GM12878 (cell line): ENCODE measurements around the gene LMBRD1. TPM values are rescaled to one million over a fixed set of nuclear protein-coding genes. Genes with fewer than 3 reads are reported as not detected.
A peak's percentile ranks its signal among the peaks of the same experiment; 100 is the strongest.

Source experiments
- ATAC-seq: fragments of 200-7000 bp; cut with Tn5 transposase; 3 replicates; pipeline ENCODE4 v1.9.1; 2020; ENCODE audit warnings: mild to moderate bottlenecking, moderate library complexity
- BruUV-seq: library from RNA; stranded (reverse); fragments of 400-500 nt; replicated peaks from 2 replicates; lab custom pipeline; 2021; lab: Mats Ljungman, UMichigan
- CTCF ChIA-PET: fragments of 300-600 bp; sonication (Branson Sonifier 250); formaldehyde crosslinking; extraction: SDS; loops from one replicate; lab custom pipeline; 2021; ENCODE audit warnings: inconsistent platforms; lab: Yijun Ruan, JAX
- POLR2A ChIA-PET: fragments of 350-600 bp; formaldehyde crosslinking; extraction: SDS; loops from one replicate; lab custom pipeline; 2021; ENCODE audit warnings: inconsistent platforms; lab: Charles Lee
- RAD21 ChIA-PET: fragments of 300-600 bp; sonication (Branson Sonifier 250); formaldehyde crosslinking; loops from one replicate; lab custom pipeline; 2023; ENCODE audit warnings: antibody characterized with exemption; ENCODE audit not compliant: unreplicated experiment; lab: Charles Lee
- SMC1A ChIA-PET: fragments of 300-600 bp; sonication (Branson Sonifier 250); formaldehyde crosslinking; loops from one replicate; lab custom pipeline; 2023; ENCODE audit not compliant: unreplicated experiment, uncharacterized antibody; lab: Charles Lee
- DNase-seq: peaks from one replicate; pipeline ENCODE4 v3.0.0-alpha.2; 2011; ENCODE audit warnings: low read depth, low spot score
- FAIRE-seq: peaks from 3 replicates; lab custom pipeline; 2011; peaks lifted over from hg19 to GRCh38; lab: Jason Lieb, UNC
- H2AFZ ChIP-seq: 2 replicates; pipeline ENCODE4 v1.6.0; 2011; ENCODE audit warnings: low read depth, low read length, control low read depth; ENCODE audit not compliant: control insufficient read depth
- H3K27ac ChIP-seq: 2 replicates; pipeline ENCODE4 v1.5.1; 2011; ENCODE audit warnings: control low read depth; ENCODE audit not compliant: control insufficient read depth, insufficient read depth
- H3K27me3 ChIP-seq, 2 experiments: replicated peaks in 1 of 2; 2 replicates each; pipeline versions ENCODE4 v1.6.0 to v1.6.1; 2011; ENCODE audit warnings: low read length in 1 of 2; ENCODE audit not compliant: control insufficient read depth in 2 of 2, insufficient read depth in 2 of 2
- H3K36me3 ChIP-seq, 2 experiments: 2 replicates each; pipeline ENCODE4 v1.5.1; 2011; ENCODE audit warnings: low read length in 1 of 2; ENCODE audit not compliant: control insufficient read depth in 2 of 2, insufficient read depth in 2 of 2
- H3K4me1 ChIP-seq: 2 replicates; pipeline ENCODE4 v1.6.1; 2011; ENCODE audit warnings: mild to moderate bottlenecking, low read length, moderate library complexity, mixed read lengths; ENCODE audit not compliant: control insufficient read depth, insufficient read depth
- H3K4me2 ChIP-seq: 2 replicates; pipeline ENCODE4 v1.6.0; 2011; ENCODE audit warnings: control low read depth; ENCODE audit not compliant: control insufficient read depth, insufficient read depth
- H3K4me3 ChIP-seq: fragments of 200-600 bp; sonication (generic); 2 replicates; pipeline ENCODE4 v1.5.1; 2016
- H3K79me2 ChIP-seq: 2 replicates; pipeline ENCODE4 v1.6.0; 2011; ENCODE audit warnings: low read length; ENCODE audit not compliant: control insufficient read depth, insufficient read depth
- H3K9ac ChIP-seq: 2 replicates; pipeline ENCODE4 v1.8.0; 2011; ENCODE audit warnings: low read length, control low read depth, mixed read lengths; ENCODE audit not compliant: control insufficient read depth, insufficient read depth
- H3K9me3 ChIP-seq: replicated peaks from 3 replicates; pipeline ENCODE4 v1.5.1; 2011; ENCODE audit warnings: mild to moderate bottlenecking, low read length; ENCODE audit not compliant: control insufficient read depth, insufficient read depth
- H4K20me1 ChIP-seq: 2 replicates; pipeline ENCODE4 v1.6.0; 2011; ENCODE audit not compliant: control insufficient read depth, insufficient read depth
- MYB ChIP-seq: fragments of 150-350 bp; IDR thresholded peaks from 2 replicates; pipeline ENCODE4 v1.6.1; 2014; ENCODE audit warnings: mild to moderate bottlenecking, low read depth, low read length, borderline replicate concordance
- PBX3 ChIP-seq: IDR thresholded peaks from 2 replicates; pipeline ENCODE4 v1.6.1; 2011; ENCODE audit warnings: mild to moderate bottlenecking, low read depth, low read length, moderate library complexity; ENCODE audit not compliant: insufficient replicate concordance
- RFX5 ChIP-seq: IDR thresholded peaks from 2 replicates; pipeline ENCODE4 v1.6.1; 2011; ENCODE audit warnings: low read depth, low read length, improper control_type of control experiment
- RUNX3 ChIP-seq: IDR thresholded peaks from 2 replicates; pipeline ENCODE4 v1.6.1; 2012; ENCODE audit warnings: low read length, inconsistent platforms
- SPI1 ChIP-seq: IDR thresholded peaks from 2 replicates; pipeline ENCODE4 v1.6.1; 2011; ENCODE audit warnings: low read depth, mild to moderate bottlenecking, low read length, moderate library complexity, borderline replicate concordance; ENCODE audit not compliant: insufficient read depth
- SRF ChIP-seq, 2 experiments: IDR thresholded peaks; 2 replicates each; pipeline ENCODE4 v1.6.1; 2011; ENCODE audit warnings: low read depth in 2 of 2, low read length in 2 of 2, mild to moderate bottlenecking in 1 of 2, moderate library complexity in 1 of 2
- TBL1XR1 ChIP-seq: IDR thresholded peaks from 2 replicates; pipeline ENCODE4 v1.6.1; 2012; ENCODE audit warnings: low read depth, low read length, improper control_type of control experiment
- ZNF384 ChIP-seq: IDR thresholded peaks from 2 replicates; pipeline ENCODE4 v1.6.1; 2012; ENCODE audit warnings: low read depth, mild to moderate bottlenecking, low read length, improper control_type of control experiment, borderline replicate concordance
- in situ Hi-C: fragments of 300-500 bp; cut with MboI; formaldehyde crosslinking; loops from 9 replicates; pipeline ENCODE4 v1.14.3; 2018; ENCODE audit warnings: mixed read lengths
- intact Hi-C: fragments of 100-400 bp; cut with micrococcal nuclease; formaldehyde crosslinking; loops from one replicate; pipeline ENCODE4 v1.14.2; 2022; ENCODE audit not compliant: unreplicated experiment
- polyA plus RNA-seq, 11 experiments: library from polyadenylated mRNA; depleted of rRNA in 4 of 11; unstranded in 6 of 11; stranded (reverse) in 5 of 11; fragments of >200 nt; fragmentation: Nextera tagmentation in 4 of 11; fragmentation: Illumina TruSeq in 1 of 11; extraction: Ambion mirVana in 4 of 11; extraction: Trizol in 1 of 11; gene quantifications; 1 replicate in 1 of 11; 2 replicates in 10 of 11; pipeline versions ENCODE4 v1.2.1 to v1.2.3, GENCODE V29; 2011 to 2016; ENCODE audit warnings: inconsistent platforms in 2 of 11, missing spikeins in 2 of 11, low read depth in 1 of 11
- total RNA-seq, 4 experiments: library from RNA; depleted of rRNA in 3 of 4; stranded (reverse); fragments of >200 nt in 3 of 4; fragmentation: Illumina TruSeq in 1 of 4; extraction: Trizol in 1 of 4; gene quantifications; 2 replicates each; pipeline versions ENCODE4 v1.2.1 to v1.2.3, GENCODE V29; 2013 to 2021

Gene LMBRD1
- total and polyA plus RNA-seq, 10 of the 15 experiments (the other 5 are each of a cell fraction or from before 2014, with no cell fraction given) = 20.0 to 82.1 (median 27.2) TPM

GRCh38 chr6:69663215-69663614, 133.6 kb downstream of the LMBRD1 start (continued):
- TF ChIP-seq MYB = no peak
- no peak for TF ChIP-seq ZNF384
- no peak for TF ChIP-seq PBX3
- TF ChIP-seq SPI1 = 0 out of 2 replicates have a peak, but pooled peaks have one; percentile 7
- no peak for TF ChIP-seq RUNX3
- TF ChIP-seq, all 136 proteins: peak for 3

- FAIRE-seq (no peak), ATAC-seq (no peak), DNase-seq (no peak)
- Histone ChIP-seq H4K20me1 (no peaks in the 10 kb centered on the region), H3K9me3 (no peaks in the 10 kb centered on the region), H3K27ac (no peak overlapping the region), H3K79me2 (no peaks in the 10 kb centered on the region), H3K4me1 (no peaks in the 10 kb centered on the region), H3K27me3 (no peaks in the 10 kb centered on the region), H3K9ac (no peak overlapping the region), H3K4me2 (no peak overlapping the region), H2AFZ (no peak overlapping the region), H3K4me3 (no peak overlapping the region), H3K36me3 (no peaks in the 10 kb centered on the region)
- ChIA-PET RAD21 (no interaction called here), POLR2A (no interaction called here), SMC1A (no interaction called here), CTCF (interaction anchor here (1.0 to 1.1 kb wide), 2 partner anchors 13 to 69 kb away, joined by 3 read pairs; no protein-coding TSS in a partner anchor)
- intact Hi-C loops (no loop called here), in situ Hi-C loops (no loop called here)
- BruUV-seq = no TSS peak
- TF ChIP-seq SRF (IDR thresholded peaks at IDR 0.05; ENCODE audit: low read depth in 2 of 2, low read length in 2 of 2) (peak in 1 of 2 experiments; percentile 83; a peak in 1 of 4 replicates), PBX3 (no peak), TBL1XR1 (no peak), RFX5 (no peak)
Measured at GRCh38 chr6:69650703-69651102, 146.1 kb downstream of the LMBRD1 start.
